Ishikawa (cell line): ENCODE data around the gene FOXK1.

Experiments used
- CEBPB ChIP-seq: IDR thresholded peaks from 2 replicates; pipeline ENCODE4 v1.6.1; 2012
- CREB1 ChIP-seq: IDR thresholded peaks from 2 replicates; pipeline ENCODE4 v1.6.1; 2012; ENCODE audit warnings: low read depth
- EGR1 ChIP-seq: IDR thresholded peaks from 2 replicates; pipeline ENCODE4 v1.6.1; 2012
- EP300 ChIP-seq: IDR thresholded peaks from 2 replicates; pipeline ENCODE4 v1.6.1; 2012; ENCODE audit warnings: borderline replicate concordance
- FOXM1 ChIP-seq: IDR thresholded peaks from 2 replicates; pipeline ENCODE4 v1.6.1; 2012; ENCODE audit warnings: low read depth, borderline replicate concordance
- NFIC ChIP-seq: IDR thresholded peaks from 2 replicates; pipeline ENCODE4 v1.6.1; 2012
- RAD21 ChIP-seq: IDR thresholded peaks from 2 replicates; pipeline ENCODE4 v1.6.1; 2012; ENCODE audit warnings: low read depth
- TAF1 ChIP-seq: IDR thresholded peaks from 2 replicates; pipeline ENCODE4 v1.6.1; 2012; ENCODE audit warnings: low read depth, mild to moderate bottlenecking
- TCF12 ChIP-seq: IDR thresholded peaks from 2 replicates; pipeline ENCODE4 v1.6.1; 2012; ENCODE audit warnings: low read depth
- TEAD4 ChIP-seq: IDR thresholded peaks from 2 replicates; pipeline ENCODE4 v1.6.1; 2012
- YY1 ChIP-seq: IDR thresholded peaks from 2 replicates; pipeline ENCODE4 v1.6.1; 2012; ENCODE audit warnings: low read depth
- ZBTB7A ChIP-seq: IDR thresholded peaks from 2 replicates; pipeline ENCODE4 v1.6.1; 2012; ENCODE audit warnings: low read depth
- TF ChIP-seq, protein P1 (sequence below): IDR thresholded peaks from 2 replicates; pipeline ENCODE4 v1.6.1; 2012
- TF ChIP-seq, protein P2 (sequence below): IDR thresholded peaks from 2 replicates; pipeline ENCODE4 v1.6.1; 2012
- TF ChIP-seq, protein P3 (sequence below): IDR thresholded peaks from 2 replicates; pipeline ENCODE4 v1.6.1; 2012; ENCODE audit warnings: low read depth, mild to moderate bottlenecking

The FOXK1 gene

DNA sequence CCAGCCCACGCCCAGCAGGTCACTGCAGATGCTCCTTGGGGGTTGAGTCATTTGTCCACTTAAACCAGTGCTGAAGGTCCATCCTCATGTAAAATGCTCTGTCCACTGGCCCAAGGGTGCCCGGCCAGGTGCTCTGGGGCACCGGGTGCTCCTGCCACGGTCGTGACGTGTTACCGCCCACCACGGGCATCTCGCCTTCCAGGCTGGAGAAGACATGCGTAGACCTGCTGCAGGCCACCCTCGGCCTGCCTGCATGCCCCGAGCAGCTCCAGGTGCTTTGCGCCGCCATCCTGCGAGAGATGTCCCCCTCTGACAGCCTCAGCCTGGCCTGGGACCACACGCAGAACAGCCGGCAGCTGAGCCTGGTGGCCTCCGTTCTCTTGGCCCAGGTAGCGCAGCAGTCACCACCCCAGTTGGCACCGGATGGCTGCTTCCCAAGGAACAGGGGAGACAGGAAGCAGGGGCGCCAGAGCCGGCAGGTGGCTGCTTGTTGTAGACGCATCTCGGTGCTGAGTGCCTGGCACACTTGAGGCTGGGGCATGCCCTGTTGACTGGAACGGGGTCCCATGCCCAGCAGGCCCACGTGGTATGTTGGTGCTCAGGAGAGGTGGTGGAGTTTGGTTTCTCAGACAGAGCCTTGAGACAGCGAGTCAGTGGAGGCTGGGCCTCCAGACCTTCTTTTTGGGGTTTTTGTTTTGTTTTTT is 99.4 kb downstream of the FOXK1 start:
- TF ChIP-seq, protein P1, sequence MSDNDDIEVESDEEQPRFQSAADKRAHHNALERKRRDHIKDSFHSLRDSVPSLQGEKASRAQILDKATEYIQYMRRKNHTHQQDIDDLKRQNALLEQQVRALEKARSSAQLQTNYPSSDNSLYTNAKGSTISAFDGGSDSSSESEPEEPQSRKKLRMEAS, result no peak
- TF ChIP-seq TAF1 (no peak), TEAD4 (no peak), CREB1 (no peak), EGR1 (no peak), RAD21 (no peak), ZBTB7A (no peak), CEBPB (no peak), FOXM1 (no peak), EP300 (no peak), YY1 (no peak), TCF12 (no peak), NFIC (no peak)
- TF ChIP-seq, protein P2, sequence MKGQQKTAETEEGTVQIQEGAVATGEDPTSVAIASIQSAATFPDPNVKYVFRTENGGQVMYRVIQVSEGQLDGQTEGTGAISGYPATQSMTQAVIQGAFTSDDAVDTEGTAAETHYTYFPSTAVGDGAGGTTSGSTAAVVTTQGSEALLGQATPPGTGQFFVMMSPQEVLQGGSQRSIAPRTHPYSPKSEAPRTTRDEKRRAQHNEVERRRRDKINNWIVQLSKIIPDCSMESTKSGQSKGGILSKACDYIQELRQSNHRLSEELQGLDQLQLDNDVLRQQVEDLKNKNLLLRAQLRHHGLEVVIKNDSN, result no peak
- TF ChIP-seq, protein P3, sequence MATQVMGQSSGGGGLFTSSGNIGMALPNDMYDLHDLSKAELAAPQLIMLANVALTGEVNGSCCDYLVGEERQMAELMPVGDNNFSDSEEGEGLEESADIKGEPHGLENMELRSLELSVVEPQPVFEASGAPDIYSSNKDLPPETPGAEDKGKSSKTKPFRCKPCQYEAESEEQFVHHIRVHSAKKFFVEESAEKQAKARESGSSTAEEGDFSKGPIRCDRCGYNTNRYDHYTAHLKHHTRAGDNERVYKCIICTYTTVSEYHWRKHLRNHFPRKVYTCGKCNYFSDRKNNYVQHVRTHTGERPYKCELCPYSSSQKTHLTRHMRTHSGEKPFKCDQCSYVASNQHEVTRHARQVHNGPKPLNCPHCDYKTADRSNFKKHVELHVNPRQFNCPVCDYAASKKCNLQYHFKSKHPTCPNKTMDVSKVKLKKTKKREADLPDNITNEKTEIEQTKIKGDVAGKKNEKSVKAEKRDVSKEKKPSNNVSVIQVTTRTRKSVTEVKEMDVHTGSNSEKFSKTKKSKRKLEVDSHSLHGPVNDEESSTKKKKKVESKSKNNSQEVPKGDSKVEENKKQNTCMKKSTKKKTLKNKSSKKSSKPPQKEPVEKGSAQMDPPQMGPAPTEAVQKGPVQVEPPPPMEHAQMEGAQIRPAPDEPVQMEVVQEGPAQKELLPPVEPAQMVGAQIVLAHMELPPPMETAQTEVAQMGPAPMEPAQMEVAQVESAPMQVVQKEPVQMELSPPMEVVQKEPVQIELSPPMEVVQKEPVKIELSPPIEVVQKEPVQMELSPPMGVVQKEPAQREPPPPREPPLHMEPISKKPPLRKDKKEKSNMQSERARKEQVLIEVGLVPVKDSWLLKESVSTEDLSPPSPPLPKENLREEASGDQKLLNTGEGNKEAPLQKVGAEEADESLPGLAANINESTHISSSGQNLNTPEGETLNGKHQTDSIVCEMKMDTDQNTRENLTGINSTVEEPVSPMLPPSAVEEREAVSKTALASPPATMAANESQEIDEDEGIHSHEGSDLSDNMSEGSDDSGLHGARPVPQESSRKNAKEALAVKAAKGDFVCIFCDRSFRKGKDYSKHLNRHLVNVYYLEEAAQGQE, result no peak

DNA sequence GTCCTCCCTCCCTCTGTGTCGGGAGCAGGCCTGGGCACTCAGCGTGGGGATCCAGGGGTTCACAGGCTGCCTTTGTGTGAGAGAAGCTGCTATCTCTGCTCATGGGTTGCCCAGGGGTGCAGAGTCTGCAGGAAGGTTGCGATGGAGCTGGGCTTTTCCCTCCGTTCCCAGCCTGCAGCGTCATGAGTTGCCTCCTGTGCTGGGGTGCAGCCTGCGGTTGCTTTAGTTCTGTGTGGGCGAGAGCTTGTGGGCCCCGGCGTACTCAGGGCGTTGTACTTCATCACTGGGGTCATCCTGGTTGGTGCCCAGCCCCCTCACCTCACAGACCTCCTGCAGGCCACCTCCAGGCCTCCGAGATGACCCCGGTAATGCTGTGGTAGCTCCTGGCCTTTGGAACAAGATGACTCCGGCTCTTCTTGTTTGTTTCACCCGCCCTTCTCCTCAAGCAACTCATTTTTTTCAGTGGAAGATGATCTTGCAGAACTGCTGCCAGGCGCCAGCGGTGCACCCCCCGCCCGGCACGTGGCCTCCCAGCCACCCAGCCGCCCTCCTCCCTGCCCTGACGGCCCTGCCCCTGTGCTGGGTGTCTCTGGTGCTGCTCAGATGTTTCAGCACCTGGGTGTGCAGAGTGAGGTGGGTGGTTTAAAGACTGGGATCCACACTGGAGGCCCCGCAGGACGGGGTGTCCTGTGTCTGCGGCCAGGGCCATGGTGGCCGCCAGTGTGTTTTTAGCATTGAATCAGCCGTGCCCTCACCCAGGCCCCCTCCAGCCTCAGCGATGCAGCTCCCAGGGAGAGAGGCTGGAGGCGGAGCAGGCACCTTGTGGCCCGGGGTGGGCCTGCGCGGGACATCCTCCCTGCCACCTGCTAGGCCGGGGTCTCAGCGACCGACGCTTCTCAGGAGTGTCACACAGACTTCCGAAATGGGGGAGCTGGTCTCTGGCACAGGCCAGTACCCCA is 100.5 kb downstream of the FOXK1 start:
- no peak for TF ChIP-seq TAF1
- no peak for TF ChIP-seq EGR1
- TF ChIP-seq, protein P2, result no peak
- no peak for TF ChIP-seq TEAD4
- no peak for TF ChIP-seq CEBPB
- TF ChIP-seq FOXM1, result no peak
- no peak for TF ChIP-seq TCF12
- TF ChIP-seq, protein P1, result no peak
- TF ChIP-seq RAD21, result no peak
- TF ChIP-seq EP300, result no peak
- TF ChIP-seq ZBTB7A, result no peak
- TF ChIP-seq CREB1, result no peak
- TF ChIP-seq, protein P3, result no peak
- TF ChIP-seq NFIC, result no peak
- no peak for TF ChIP-seq YY1

DNA sequence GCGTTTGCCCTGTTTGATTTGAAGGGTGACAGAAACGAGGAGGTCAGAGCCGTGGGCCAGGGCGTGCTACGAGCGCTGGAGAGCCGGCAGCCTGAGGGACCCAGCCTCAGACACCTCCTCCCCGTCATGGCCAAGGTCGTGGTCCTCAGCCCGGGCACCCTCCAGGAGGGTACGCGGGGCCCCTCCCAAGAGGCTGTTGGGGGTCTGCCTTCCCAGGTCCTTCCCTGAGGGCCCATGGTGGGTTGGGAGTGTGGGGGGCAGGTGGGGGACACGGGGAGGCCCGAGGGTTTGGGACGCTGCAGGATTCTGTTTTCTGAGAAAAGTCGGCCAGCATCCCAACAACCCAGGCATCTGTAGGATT is 101.2 kb downstream of the FOXK1 start:
- TF ChIP-seq CREB1 (no peak), CEBPB (no peak), EP300 (no peak), EGR1 (no peak), TCF12 (no peak), TAF1 (no peak), FOXM1 (no peak), NFIC (no peak), ZBTB7A (no peak), TEAD4 (no peak), RAD21 (no peak), YY1 (no peak)
- TF ChIP-seq, protein P2, result no peak
- TF ChIP-seq, protein P1, result no peak
- TF ChIP-seq, protein P3, result no peak
